G401 (cell line): ENCODE data around the gene PCDH1. TPM values are rescaled to one million over a fixed set of nuclear protein-coding genes. Genes with fewer than 3 reads are reported as not detected.

Source experiments
- DNase-seq: peaks from one replicate; pipeline ENCODE4 v3.0.0-alpha.2; 2015; ENCODE audit warnings: low spot score
- in situ Hi-C: cut with HindIII; loops from 2 replicates; pipeline ENCODE4 v1.10.0; 2016; ENCODE audit warnings: low sequenced_read_pairs, mixed read lengths
- total RNA-seq: library from RNA; depleted of rRNA; stranded (reverse); fragments of >200 nt; shearing (Covaris generic); gene quantifications from 2 replicates; pipeline ENCODE4 v1.2.3, GENCODE V29; 2014

The PCDH1 gene
- total RNA-seq, 1 experiment from 2014 or later: 1.8 TPM

- no peak for DNase-seq
- in situ Hi-C loops: no loop called here
These were observed 15.2 kb downstream of the PCDH1 start for GRCh38 chr5:141862936-141863543.

- in situ Hi-C loops: no loop called here
These were observed 17.0 kb downstream of the PCDH1 start for GRCh38 chr5:141861194-141861593.

GRCh38 chr5:141858079-141858765 is 20.0 kb downstream of the PCDH1 start:
- in situ Hi-C loops: no loop called here
- DNase-seq: no peak

More at GRCh38 chr5:141861194-141861593, 17.0 kb downstream of the PCDH1 start:
- no peak for DNase-seq

- peak; percentile 76 for DNase-seq
- in situ Hi-C loops: no loop called here
These were observed 21.0 kb downstream of the PCDH1 start for GRCh38 chr5:141857226-141857625.

- in situ Hi-C loops: no loop called here
- no peak for DNase-seq
These were observed 22.0 kb downstream of the PCDH1 start for GRCh38 chr5:141856037-141856790.

- in situ Hi-C loops: no loop called here
- DNase-seq: no peak
These were observed 22.8 kb downstream of the PCDH1 start for GRCh38 chr5:141855265-141856036.

GRCh38 chr5:141853895-141854626 is 24.1 kb downstream of the PCDH1 start:
- DNase-seq: no peak
- in situ Hi-C loops: no loop called here

GRCh38 chr5:141852448-141852847 is 25.8 kb downstream of the PCDH1 start:
- no peak for DNase-seq
- in situ Hi-C loops: no loop called here

GRCh38 chr5:141851195-141851874 is 26.9 kb downstream of the PCDH1 start:
- in situ Hi-C loops: no loop called here
- DNase-seq: no peak

- in situ Hi-C loops: no loop called here
- no peak for DNase-seq
These were observed 27.4 kb downstream of the PCDH1 start for GRCh38 chr5:141850786-141851185.

GRCh38 chr5:141850244-141850768 is 27.9 kb downstream of the PCDH1 start:
- in situ Hi-C loops: no loop called here
- peak; percentile 49 for DNase-seq

- DNase-seq: peak; percentile 79
- in situ Hi-C loops: no loop called here
These were observed 28.6 kb downstream of the PCDH1 start for GRCh38 chr5:141849415-141850243.

GRCh38 chr5:141848744-141849414 is 29.3 kb downstream of the PCDH1 start:
- peak; percentile 57 for DNase-seq
- in situ Hi-C loops: no loop called here

GRCh38 chr5:141846031-141846430 is 32.2 kb downstream of the PCDH1 start:
- peak; percentile 53 for DNase-seq
- in situ Hi-C loops: no loop called here

GRCh38 chr5:141845371-141845851 is 32.8 kb downstream of the PCDH1 start:
- in situ Hi-C loops: no loop called here

GRCh38 chr5:141844414-141845097 is 33.7 kb downstream of the PCDH1 start:
- in situ Hi-C loops: no loop called here
- DNase-seq: no peak

More at GRCh38 chr5:141845371-141845851, 32.8 kb downstream of the PCDH1 start:
- DNase-seq: no peak
